Liver (tissue), 9 donors: ENCODE results near the gene RASGRP3. TPM values are rescaled to one million over a fixed set of nuclear protein-coding genes. Genes with fewer than 3 reads are reported as not detected.

Source experiments
- DNase-seq: peaks from one replicate; pipeline ENCODE4 v3.0.0-alpha.2; 2017; ENCODE audit warnings: low spot score
- H3K27ac ChIP-seq, 2 donors: one replicate each; pipeline ENCODE4 v1.7.0; 2013; ENCODE audit warnings: inconsistent platforms in 2 of 2, low read length in 2 of 2, control low read depth in 1 of 2, low read depth in 1 of 2, mild to moderate bottlenecking in 1 of 2
- H3K27me3 ChIP-seq, 4 donors: one replicate each; pipeline versions ENCODE4 v1.6.1 to v1.7.0; 2013; ENCODE audit warnings: low read length in 3 of 4, inconsistent platforms in 1 of 4, mild to moderate bottlenecking in 1 of 4, moderate library complexity in 1 of 4; ENCODE audit not compliant: control insufficient read depth in 4 of 4, insufficient read depth in 4 of 4
- H3K36me3 ChIP-seq, 4 donors: one replicate each; pipeline versions ENCODE4 v1.6.1 to v1.7.0; 2013; ENCODE audit warnings: low read length in 3 of 4, mild to moderate bottlenecking in 3 of 4, low read depth in 1 of 4, moderate library complexity in 1 of 4; ENCODE audit not compliant: control insufficient read depth in 4 of 4, insufficient read depth in 3 of 4
- H3K4me1 ChIP-seq, 4 donors: one replicate each; pipeline versions ENCODE4 v1.6.1 to v1.7.0; 2013; ENCODE audit warnings: low read length in 3 of 4, mild to moderate bottlenecking in 3 of 4, moderate library complexity in 1 of 4; ENCODE audit not compliant: control insufficient read depth in 4 of 4, insufficient read depth in 4 of 4
- H3K4me3 ChIP-seq, 3 donors: one replicate each; pipeline versions ENCODE4 v1.6.1 to v1.7.0; 2013; ENCODE audit warnings: low read length in 3 of 3, control low read depth in 1 of 3, low read depth in 1 of 3, mild to moderate bottlenecking in 1 of 3
- H3K9ac ChIP-seq, 2 donors: one replicate each; pipeline ENCODE4 v1.7.0; 2013; ENCODE audit warnings: low read length in 2 of 2, mild to moderate bottlenecking in 2 of 2, moderate library complexity in 2 of 2, control low read depth in 1 of 2, low read depth in 1 of 2
- H3K9me3 ChIP-seq, 4 donors: one replicate each; pipeline versions ENCODE4 v1.6.1 to v1.7.0; 2013; ENCODE audit warnings: low read length in 3 of 4; ENCODE audit not compliant: control insufficient read depth in 4 of 4
- ATF3 ChIP-seq: IDR thresholded peaks from 2 replicates; pipeline ENCODE4 v1.6.1; 2016; ENCODE audit warnings: antibody characterized with exemption
- CTCF ChIP-seq: fragments of 150-350 bp; IDR thresholded peaks from 2 replicates; pipeline ENCODE4 v1.5.1; 2017; ENCODE audit warnings: improper control_type of control experiment, low read depth, low read length; ENCODE audit not compliant: missing input control
- EGR1 ChIP-seq, 2 donors: IDR thresholded peaks; 2 replicates each; pipeline ENCODE4 v1.6.1; 2016 to 2018; ENCODE audit warnings: antibody characterized with exemption in 2 of 2, low read depth in 2 of 2
- FOXA1 ChIP-seq: IDR thresholded peaks from 2 replicates; pipeline ENCODE4 v1.6.1; 2016; ENCODE audit warnings: antibody characterized with exemption
- FOXA2 ChIP-seq: IDR thresholded peaks from 2 replicates; pipeline ENCODE4 v1.6.1; 2016; ENCODE audit warnings: antibody characterized with exemption
- GABPA ChIP-seq, 2 donors: IDR thresholded peaks in 1 of 2; conservative IDR thresholded peaks in 1 of 2; 2 replicates each; pipeline ENCODE4 v1.6.1; 2016; ENCODE audit warnings: antibody characterized with exemption in 2 of 2, mild to moderate bottlenecking in 1 of 2, moderate library complexity in 1 of 2
- HNF4A ChIP-seq, 2 donors: conservative IDR thresholded peaks; 2 replicates each; pipeline ENCODE4 v1.6.1; 2016; ENCODE audit warnings: antibody characterized with exemption in 2 of 2, mild to moderate bottlenecking in 2 of 2
- HNF4G ChIP-seq: IDR thresholded peaks from 2 replicates; pipeline ENCODE4 v1.6.1; 2016; ENCODE audit warnings: antibody characterized with exemption
- JUND ChIP-seq, 2 donors: IDR thresholded peaks; 2 replicates each; pipeline ENCODE4 v1.6.1; 2016; ENCODE audit warnings: antibody characterized with exemption in 2 of 2
- MAX ChIP-seq: IDR thresholded peaks from 2 replicates; pipeline ENCODE4 v1.6.1; 2016; ENCODE audit warnings: antibody characterized with exemption
- NR2F2 ChIP-seq: IDR thresholded peaks from 2 replicates; pipeline ENCODE4 v1.6.1; 2016; ENCODE audit warnings: antibody characterized with exemption
- REST ChIP-seq: IDR thresholded peaks from 2 replicates; pipeline ENCODE4 v1.6.1; 2016; ENCODE audit warnings: antibody characterized with exemption, mild to moderate bottlenecking
- RXRA ChIP-seq, 2 donors: IDR thresholded peaks; 2 replicates each; pipeline ENCODE4 v1.6.1; 2017 to 2018; ENCODE audit warnings: antibody characterized with exemption in 2 of 2, mild to moderate bottlenecking in 1 of 2
- SP1 ChIP-seq: IDR thresholded peaks from 2 replicates; pipeline ENCODE4 v1.6.1; 2018; ENCODE audit warnings: antibody characterized with exemption, mild to moderate bottlenecking
- TAF1 ChIP-seq: conservative IDR thresholded peaks from 2 replicates; pipeline ENCODE4 v1.6.1; 2016; ENCODE audit warnings: antibody characterized with exemption, mild to moderate bottlenecking
- YY1 ChIP-seq: IDR thresholded peaks from 2 replicates; pipeline ENCODE4 v1.6.1; 2016; ENCODE audit warnings: antibody characterized with exemption, mild to moderate bottlenecking
- WGBS: extraction: QIAGEN DNeasy Blood & Tissue Kit; methylation state at CpG from one replicate; pipeline ENCODE4 v1.1.7; 2013; 5-methylcytosine and 5-hydroxymethylcytosine counted together
- polyA plus RNA-seq, 2 donors: library from polyadenylated mRNA; stranded (reverse) in 1 of 2; unstranded in 1 of 2; fragments of 200-250 nt in 1 of 2; fragments of >200 nt in 1 of 2; fragmentation: Nextera tagmentation in 1 of 2; extraction: Ambion mirVana in 1 of 2; gene quantifications; one replicate each; pipeline versions ENCODE4 v1.2.1 to v1.2.3, GENCODE V29; 2013 to 2015
- total RNA-seq, 2 donors: library from RNA; depleted of rRNA; stranded (reverse); fragments of >200 nt; gene quantifications; one replicate each; pipeline ENCODE4 v1.2.3, GENCODE V29; 2014
- donor health status: healthy.
- donor health status: healthy.
- donor health status: healthy.
- donor health status: healthy.
- donor health status: healthy.

The RASGRP3 gene
- total and polyA plus RNA-seq, 4 donors, result 1.8 to 9.9 (median 7.0) TPM

GRCh38 chr2:33531549-33532059, 55.2 kb downstream of the RASGRP3 start:
- Histone ChIP-seq H3K9ac (no peak overlapping the region), H3K27ac (no peak overlapping the region), H3K4me3 (no peak overlapping the region), H3K4me1 (no peaks in the 10 kb centered on the region), H3K27me3 (no peaks in the 10 kb centered on the region), H3K36me3 (no peaks in the 10 kb centered on the region), H3K9me3 (no peaks in the 10 kb centered on the region)
- DNase-seq, result no peak
- TF ChIP-seq SP1, result no peak
- TF ChIP-seq MAX, result no peak
- no peak for TF ChIP-seq YY1
- no peak for TF ChIP-seq NR2F2
- 80% methylated on average over 3 of the region's 3 CpGs for WGBS

GRCh38 chr2:33532146-33532545, 55.7 kb downstream of the RASGRP3 start:
- no peak overlapping the region for H3K27ac ChIP-seq
- H3K36me3 ChIP-seq, result peaks cover 0 to 2% (median 0%) of the 10 kb centered on the region in 4 donors
- no peaks in the 10 kb centered on the region for H3K27me3 ChIP-seq
- H3K4me1 ChIP-seq, result no peaks in the 10 kb centered on the region
- DNase-seq, result no peak
- H3K9me3 ChIP-seq, result no peaks in the 10 kb centered on the region
- no peak overlapping the region for H3K4me3 ChIP-seq
- H3K9ac ChIP-seq, result no peak overlapping the region
- TF ChIP-seq ATF3 (no peak), MAX (no peak), HNF4G (no peak), FOXA1 (no peak), FOXA2 (no peak), HNF4A (conservative IDR thresholded peaks at IDR 0.05) (no peak), REST (no peak), JUND (IDR thresholded peaks at IDR 0.05) (no peak), RXRA (IDR thresholded peaks at IDR 0.05) (no peak), GABPA (IDR thresholded peaks at IDR 0.05 in 1 of 2, conservative IDR thresholded peaks at IDR 0.05 in 1 of 2) (no peak)
- 70% methylated on average over 8 of the region's 8 CpGs for WGBS

GRCh38 chr2:33532966-33533365, 56.5 kb downstream of the RASGRP3 start:
- Histone ChIP-seq H3K4me3 (no peak overlapping the region), H3K9me3 (no peaks in the 10 kb centered on the region), H3K27me3 (no peaks in the 10 kb centered on the region), H3K9ac (no peak overlapping the region), H3K36me3 (peaks cover 0 to 2% (median 0%) of the 10 kb centered on the region in 4 donors), H3K27ac (no peak overlapping the region), H3K4me1 (no peaks in the 10 kb centered on the region)
- DNase-seq, result no peak
- WGBS, result 82% methylated on average over 2 of the region's 2 CpGs
- TF ChIP-seq ATF3 (no peak), YY1 (no peak), REST (no peak), TAF1 (no peak), CTCF (no peak), FOXA1 (no peak), NR2F2 (no peak), GABPA (IDR thresholded peaks at IDR 0.05 in 1 of 2, conservative IDR thresholded peaks at IDR 0.05 in 1 of 2) (no peak), EGR1 (IDR thresholded peaks at IDR 0.05; ENCODE audit: low read depth in 2 of 2) (no peak)
